B cell (primary cell): ENCODE results near the gene GPM6B. TPM values are rescaled to one million over a fixed set of nuclear protein-coding genes. Genes with fewer than 3 reads are reported as not detected.

Experiments
- ATAC-seq: fragments of 200-7000 bp; cut with Tn5 transposase; one replicate; pipeline ENCODE4 v1.10.0; 2021; ENCODE audit warnings: low read depth, mild to moderate bottlenecking, moderate number of reproducible peaks, moderate library complexity
- CTCF ChIA-PET: fragments of 350-600 bp; sonication (Branson Sonifier 250); formaldehyde crosslinking; loops from one replicate; lab custom pipeline; 2021; ENCODE audit warnings: antibody characterized with exemption, inconsistent platforms; lab: Charles Lee
- POLR2A ChIA-PET: fragments of 350-600 bp; sonication (Branson Sonifier 250); formaldehyde crosslinking; loops from one replicate; lab custom pipeline; 2021; ENCODE audit warnings: antibody characterized with exemption; lab: Charles Lee
- DNase-seq: peaks from one replicate; pipeline ENCODE4 v3.0.0; 2013
- H2AFZ ChIP-seq: 2 replicates; pipeline ENCODE4 v1.6.1; 2012; ENCODE audit warnings: mild to moderate bottlenecking, low read depth, low read length; ENCODE audit not compliant: insufficient read depth, poor library complexity, severe bottlenecking
- H3K27ac ChIP-seq, 2 donors: 1 replicate in 1 of 2; 2 replicates in 1 of 2; pipeline ENCODE4 v1.5.1; 2012 to 2013; ENCODE audit warnings: low read length in 2 of 2, mild to moderate bottlenecking in 2 of 2, moderate library complexity in 1 of 2
- H3K27me3 ChIP-seq, 4 experiments: fragments of 200-600 bp in 1 of 4; sonication (generic) in 1 of 4; replicated peaks in 1 of 4; 1 replicate in 2 of 4; 2 replicates in 2 of 4; pipeline versions ENCODE4 v1.6.1 to v1.7.0; 2013 to 2016; ENCODE audit warnings: low read length in 3 of 4, mild to moderate bottlenecking in 2 of 4, mixed read lengths in 1 of 4, moderate library complexity in 1 of 4; ENCODE audit not compliant: insufficient read depth in 4 of 4, control insufficient read depth in 3 of 4; ENCODE audit errors: control extremely low read depth in 1 of 4
- H3K36me3 ChIP-seq, 2 experiments: replicated peaks in 1 of 2; 1 replicate in 1 of 2; 2 replicates in 1 of 2; pipeline versions ENCODE4 v1.6.1 to v1.7.1; 2013; ENCODE audit warnings: low read length in 1 of 2; ENCODE audit not compliant: insufficient read depth in 2 of 2, control insufficient read depth in 1 of 2; ENCODE audit errors: control extremely low read depth in 1 of 2, extremely low read depth in 1 of 2
- H3K4me1 ChIP-seq, 2 donors: fragments of 200-600 bp in 1 of 2; sonication (generic) in 1 of 2; 1 replicate in 1 of 2; 2 replicates in 1 of 2; pipeline versions ENCODE4 v1.5.1 to v1.6.1; 2013 to 2017; ENCODE audit warnings: low read length in 2 of 2; ENCODE audit not compliant: control insufficient read depth in 2 of 2, insufficient read depth in 2 of 2
- H3K4me2 ChIP-seq: replicated peaks from 2 replicates; pipeline ENCODE3; 2012; ENCODE audit warnings: mild to moderate bottlenecking, low read depth, low read length; ENCODE audit not compliant: poor library complexity, severe bottlenecking
- H3K4me3 ChIP-seq, 5 experiments: fragments of 200-600 bp in 1 of 5; sonication (generic) in 1 of 5; 1 replicate in 3 of 5; 2 replicates in 2 of 5; pipeline versions ENCODE4 v1.5.1 to v1.7.0; 2011 to 2016; ENCODE audit warnings: low read length in 4 of 5, mild to moderate bottlenecking in 4 of 5, low read depth in 2 of 5, control low read depth in 1 of 5, moderate library complexity in 1 of 5; ENCODE audit not compliant: insufficient read depth in 1 of 5; ENCODE audit errors: control extremely low read depth in 1 of 5, extremely low read depth in 1 of 5
- H3K79me2 ChIP-seq: fragments of 200-600 bp; sonication (generic); one replicate; pipeline ENCODE4 v1.6.0; 2016; ENCODE audit warnings: low read length; ENCODE audit not compliant: control insufficient read depth, insufficient read depth
- H3K9ac ChIP-seq: fragments of 200-600 bp; sonication (generic); 2 replicates; pipeline ENCODE4 v1.6.1; 2017; ENCODE audit warnings: mild to moderate bottlenecking, low read length, moderate library complexity
- H3K9me3 ChIP-seq, 3 donors: one replicate each; pipeline versions ENCODE4 v1.6.1 to v1.7.1; 2013; ENCODE audit warnings: low read length in 2 of 3; ENCODE audit not compliant: control insufficient read depth in 2 of 3, insufficient read depth in 1 of 3; ENCODE audit errors: control extremely low read depth in 1 of 3
- H4K20me1 ChIP-seq: 2 replicates; pipeline ENCODE4 v1.6.0; 2012; ENCODE audit warnings: mild to moderate bottlenecking, low read length; ENCODE audit not compliant: insufficient read depth, control insufficient read depth, poor library complexity, severe bottlenecking
- H3K27ac Mint-ChIP-seq: one replicate; pipeline ENCODE4 v1.8.0; 2021; ENCODE audit warnings: mixed read lengths
- H3K27me3 Mint-ChIP-seq: one replicate; pipeline ENCODE4 v1.8.0; 2021; ENCODE audit warnings: mixed read lengths
- H3K4me1 Mint-ChIP-seq: one replicate; pipeline ENCODE4 v1.8.0; 2021; ENCODE audit warnings: mixed read lengths
- H3K4me3 Mint-ChIP-seq: one replicate; pipeline ENCODE4 v1.8.0; 2021; ENCODE audit warnings: mixed read lengths
- H3K9me3 Mint-ChIP-seq: one replicate; pipeline ENCODE4 v1.8.0; 2022; ENCODE audit warnings: mixed read lengths; ENCODE audit not compliant: insufficient read depth
- CTCF ChIP-seq: fragments of 200-600 bp; IDR thresholded peaks from one replicate; pipeline ENCODE4 v1.8.0; 2022; ENCODE audit warnings: antibody characterized with exemption, mild to moderate bottlenecking
- EZH2 ChIP-seq: IDR thresholded peaks from 2 replicates; pipeline ENCODE4 v1.6.1; 2012; ENCODE audit warnings: borderline replicate concordance, low read depth, mild to moderate bottlenecking, moderate library complexity, low read length; ENCODE audit not compliant: insufficient read depth, poor library complexity, severe bottlenecking
- WGBS: methylation state at CpG from one replicate; pipeline ENCODE4 v1.1.5; 2013; ENCODE audit warnings: missing lambda C conversion rate; ENCODE audit not compliant: insufficient coverage; 5-methylcytosine and 5-hydroxymethylcytosine counted together
- intact Hi-C: fragments of 100-400 bp; cut with micrococcal nuclease; formaldehyde crosslinking; loops from one replicate; pipeline ENCODE4 v1.10.0; 2022
- polyA plus RNA-seq: library from polyadenylated mRNA; depleted of rRNA; stranded (reverse); fragments of >200 nt; gene quantifications from 2 replicates; pipeline ENCODE4 v1.2.3, GENCODE V29; 2012
- total RNA-seq, 2 donors: library from RNA; stranded (reverse); fragments of 120-200 nt in 1 of 2; gene quantifications; 1 replicate in 1 of 2; 2 replicates in 1 of 2; pipeline versions ENCODE4 v1.2.3 to v1.2.4, GENCODE V29; 2013 to 2022

Gene GPM6B
- total and polyA plus RNA-seq, 2 donors (not counting 1 experiment from before 2014, with no cell fraction given), result not detected

GRCh38 chrX:13733506-13733905 lies 83.4 kb downstream of the GPM6B start:
- H3K4me1 ChIP-seq, result peaks cover 40 to 43% of the 10 kb centered on the region in 2 donors
- ChIA-PET POLR2A (interaction anchor here (0.6 to 1.8 kb wide), 6 partner anchors 9 to 119 kb away, joined by 3 to 8 read pairs (median 4); no protein-coding TSS in a partner anchor), CTCF (interaction anchor here (1.0 to 3.2 kb wide), 7 partner anchors 11 to 71 kb away, joined by 3 to 14 read pairs (median 4); no protein-coding TSS in a partner anchor)

More at GRCh38 chrX:13733506-13733905, 83.4 kb downstream of the GPM6B start:
- Histone ChIP-seq H4K20me1 (no peaks in the 10 kb centered on the region), H3K9me3 (no peaks in the 10 kb centered on the region), H3K79me2 (peaks cover 58% of the 10 kb centered on the region), H3K36me3 (peaks cover 0 to 12% of the 10 kb centered on the region in 2 experiments), H3K4me2 (peak overlapping the region; percentile 78), H3K27ac (peak overlapping the region; percentile 95 to 97), H3K9ac (peak overlapping the region; percentile 94), H3K4me3 (peak overlapping the region; percentile 73 to 98 (median 76)), H2AFZ (peak overlapping the region; percentile 84), H3K27me3 (no peaks in the 10 kb centered on the region)
- Mint-ChIP-seq H3K27ac (peak overlapping the region; percentile 97), H3K9me3 (no peaks in the 10 kb centered on the region), H3K4me3 (peak overlapping the region; percentile 93), H3K27me3 (no peaks in the 10 kb centered on the region), H3K4me1 (peaks cover 57% of the 10 kb centered on the region)
- 6% methylated on average over 3 of the region's 4 CpGs for WGBS
- no peak for DNase-seq
- TF ChIP-seq CTCF (no peak), EZH2 (no peak)
- ATAC-seq, result no peak
- intact Hi-C loops, result loop anchor here (2.0 kb wide), 1 partner anchor 35 kb away; no protein-coding TSS in a partner anchor
